K562 (cell line): Measurements from ENCODE around the gene PFKP. TPM values are rescaled to one million over a fixed set of nuclear protein-coding genes. Genes with fewer than 3 reads are reported as not detected.

Experiments used
- ATF1 ChIP-seq, 2 experiments: fragments of 450-650 bp in 1 of 2; IDR thresholded peaks; 2 replicates each; pipeline ENCODE4 v1.6.1; 2016; ENCODE audit warnings: missing compliant biosample characterization in 1 of 2, missing genetic modification characterization in 1 of 2
- CXXC5 ChIP-seq: fragments of 250-450 bp; sonication (Bioruptor Pico); IDR thresholded peaks from 2 replicates; pipeline ENCODE4 v1.8.0; 2022; ENCODE audit warnings: inconsistent platforms, mild to moderate bottlenecking, moderate library complexity
- DIDO1 ChIP-seq: fragments of 450-650 bp; IDR thresholded peaks from 2 replicates; pipeline ENCODE4 v1.6.1; 2016; ENCODE audit warnings: low read depth, missing biosample characterization, missing genetic modification characterization
- EHMT2 ChIP-seq: fragments of 450-650 bp; IDR thresholded peaks from 2 replicates; pipeline ENCODE4 v1.6.1; 2018; ENCODE audit warnings: antibody characterized with exemption
- EP300 ChIP-seq: IDR thresholded peaks from 2 replicates; pipeline ENCODE4 v1.6.1; 2012; ENCODE audit warnings: low read length, improper control_type of control experiment
- EP400 ChIP-seq: fragments of 450-650 bp; IDR thresholded peaks from 2 replicates; pipeline ENCODE4 v1.6.1; 2017; ENCODE audit warnings: antibody characterized with exemption, mild to moderate bottlenecking, moderate library complexity
- ESRRA ChIP-seq: fragments of 450-650 bp; IDR thresholded peaks from 2 replicates; pipeline ENCODE4 v1.6.1; 2014; ENCODE audit warnings: low read depth, mild to moderate bottlenecking, moderate library complexity, borderline replicate concordance
- ETV5 ChIP-seq: sonication (generic); formaldehyde crosslinking; IDR thresholded peaks from 2 replicates; pipeline ENCODE4 v1.4.0; 2020; ENCODE audit warnings: low read depth, mild to moderate bottlenecking, missing genetic modification reagents
- FOXM1 ChIP-seq, 2 experiments: fragments of 450-650 bp in 1 of 2; sonication (generic) in 1 of 2; formaldehyde crosslinking in 1 of 2; IDR thresholded peaks; 2 replicates each; pipeline versions ENCODE4 v1.6.1 to v1.9.0; 2017 to 2022; ENCODE audit warnings: low read depth in 2 of 2, mild to moderate bottlenecking in 2 of 2, missing genetic modification reagents in 1 of 2, moderate library complexity in 1 of 2
- GATAD2B ChIP-seq: fragments of 450-650 bp; IDR thresholded peaks from 2 replicates; pipeline ENCODE4 v1.6.1; 2017; ENCODE audit warnings: mild to moderate bottlenecking, borderline replicate concordance
- HDAC1 ChIP-seq, 2 experiments: fragments of 450-650 bp; IDR thresholded peaks; 2 replicates each; pipeline ENCODE4 v1.6.1; 2016 to 2017; ENCODE audit warnings: inconsistent platforms in 1 of 2, mild to moderate bottlenecking in 1 of 2, moderate library complexity in 1 of 2
- IRF2 ChIP-seq: sonication (generic); formaldehyde crosslinking; IDR thresholded peaks from 2 replicates; pipeline ENCODE4 v1.8.1; 2022; ENCODE audit warnings: mild to moderate bottlenecking, missing genetic modification reagents
- NCOA1 ChIP-seq: fragments of 450-650 bp; IDR thresholded peaks from 2 replicates; pipeline ENCODE4 v1.6.1; 2016; ENCODE audit warnings: low read depth
- NFIX ChIP-seq: fragments of 250-450 bp; sonication (Bioruptor Pico); IDR thresholded peaks from 2 replicates; pipeline ENCODE4 v1.4.0; 2020; ENCODE audit warnings: low read depth, mild to moderate bottlenecking, moderate library complexity
- TSC22D4 ChIP-seq: fragments of 450-650 bp; IDR thresholded peaks from 2 replicates; pipeline ENCODE4 v1.6.1; 2016; ENCODE audit warnings: missing genetic modification characterization, missing biosample characterization, control low read depth
- ZNF274 ChIP-seq: IDR thresholded peaks from 2 replicates; pipeline ENCODE4 v1.6.1; 2011; ENCODE audit warnings: low read depth, mild to moderate bottlenecking, low read length, moderate library complexity, borderline replicate concordance
- ZNF324 ChIP-seq: fragments of 250-450 bp; sonication (Bioruptor Pico); IDR thresholded peaks from 2 replicates; pipeline ENCODE4 v1.4.0; 2020; ENCODE audit warnings: mild to moderate bottlenecking
- ZNF41 ChIP-seq: fragments of 250-450 bp; sonication (Bioruptor Pico); conservative IDR thresholded peaks from 2 replicates; pipeline ENCODE4 v1.4.0; 2020; ENCODE audit warnings: mild to moderate bottlenecking
- ZNF76 ChIP-seq: fragments of 250-450 bp; sonication (Bioruptor Pico); IDR thresholded peaks from 2 replicates; pipeline ENCODE4 v1.4.0; 2020; ENCODE audit warnings: mild to moderate bottlenecking, moderate library complexity, borderline replicate concordance
- polyA plus RNA-seq, 8 experiments: library from polyadenylated mRNA; depleted of rRNA in 4 of 8; stranded (reverse) in 5 of 8; unstranded in 3 of 8; fragments of >200 nt; fragmentation: Nextera tagmentation in 2 of 8; fragmentation: Illumina TruSeq in 1 of 8; extraction: Ambion mirVana in 2 of 8; extraction: Trizol in 1 of 8; gene quantifications; 2 replicates each; pipeline versions ENCODE4 v1.2.1 to v1.2.3, GENCODE V29; 2011 to 2014; ENCODE audit warnings: inconsistent platforms in 1 of 8, missing spikeins in 1 of 8
- total RNA-seq, 7 experiments: library from RNA; depleted of rRNA in 6 of 7; stranded (reverse); fragments of >200 nt in 6 of 7; fragmentation: Illumina TruSeq in 2 of 7; extraction: Trizol in 2 of 7; gene quantifications; 2 replicates each; pipeline versions ENCODE4 v1.2.1 to v1.2.3, GENCODE V29; 2011 to 2021; ENCODE audit warnings: low replicate concordance in 1 of 7
- TF ChIP-seq, protein P1 (sequence below): sonication (generic); formaldehyde crosslinking; IDR thresholded peaks from 2 replicates; pipeline ENCODE4 v1.9.0; 2022; ENCODE audit warnings: mild to moderate bottlenecking, missing genetic modification reagents

Gene PFKP
- total and polyA plus RNA-seq, 9 of the 15 experiments (the other 6 are each of a cell fraction or from before 2014, with no cell fraction given), result 23.5 to 116 (median 62.1) TPM

DNA sequence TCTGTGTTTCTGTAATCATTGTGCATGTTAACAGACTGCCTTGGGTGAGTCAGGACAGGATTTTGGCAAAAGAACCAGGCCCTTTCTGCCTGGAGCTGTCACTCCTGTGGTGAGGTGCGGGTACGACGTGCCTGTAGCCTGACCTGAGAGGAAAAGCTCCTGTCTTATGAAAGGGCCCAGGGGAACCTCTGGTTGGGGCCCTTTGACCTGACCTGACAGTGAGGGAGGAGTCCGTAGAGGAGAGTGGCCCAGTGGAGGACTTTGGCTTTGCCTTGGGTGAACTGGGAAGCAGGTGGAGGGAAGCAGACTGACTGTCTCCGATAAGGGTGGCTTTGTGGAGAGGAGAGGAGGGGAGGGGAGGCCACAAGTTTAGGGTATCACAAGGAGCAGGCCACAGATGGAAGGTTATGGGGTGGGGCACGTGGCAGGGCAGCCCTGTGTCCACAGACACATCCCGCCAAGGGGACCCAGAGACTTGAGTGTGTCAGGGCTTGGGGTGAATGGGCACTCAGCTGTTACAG, 6.9 kb downstream of the PFKP start (continued):
- TF ChIP-seq, protein P1, sequence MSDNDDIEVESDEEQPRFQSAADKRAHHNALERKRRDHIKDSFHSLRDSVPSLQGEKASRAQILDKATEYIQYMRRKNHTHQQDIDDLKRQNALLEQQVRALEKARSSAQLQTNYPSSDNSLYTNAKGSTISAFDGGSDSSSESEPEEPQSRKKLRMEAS (CRISPR knock-in tag), result peak; percentile 64
- TF ChIP-seq ETV5 (CRISPR knock-in tag) (no peak), ESRRA (0 out of 2 replicates have a peak, but pooled peaks have one; percentile 54), EHMT2 (peak; percentile 54; the same call in 1 of the 2 replicates), TSC22D4 (no peak), ATF1 (CRISPR knock-in tag; IDR thresholded peaks at IDR 0.05) (no peak), ATF1 (tag; IDR thresholded peaks at IDR 0.05) (no peak), EP400 (peak; percentile 39; the same call in 1 of the 2 replicates), IRF2 (no peak), NCOA1 (peak; percentile 81; the same call in 1 of the 2 replicates), ZNF324 (no peak), ZNF274 (no peak), HDAC1 (IDR thresholded peaks at IDR 0.05) (peak in 1 of 2 experiments; percentile 86; a peak in 2 of 4 replicates), ZNF76 (no peak), GATAD2B (no peak), EP300 (peak; percentile 64; the same call in 1 of the 2 replicates), NFIX (CRISPR knock-in tag) (no peak), DIDO1 (tag) (no peak), ZNF41 (CRISPR knock-in tag) (no peak), FOXM1 (IDR thresholded peaks at IDR 0.05; ENCODE audit: low read depth) (no peak), FOXM1 (CRISPR knock-in tag; IDR thresholded peaks at IDR 0.05; ENCODE audit: low read depth) (no peak), CXXC5 (CRISPR knock-in tag) (peak; percentile 41; the same call in 1 of the 2 replicates)
